HFF-Myc (cell line): ENCODE measurements around the gene ASB18.

Source experiments
- DNase-seq: peaks from one replicate; pipeline ENCODE4 v3.0.0-alpha.2; 2011; ENCODE audit warnings: low read depth; ENCODE audit errors: extremely low read depth
- H3K4me3 ChIP-seq: replicated peaks from 2 replicates; pipeline ENCODE4 v1.5.1; 2011; ENCODE audit warnings: low read depth, mild to moderate bottlenecking, control low read depth, low read length
- TF ChIP-seq, protein P1 (sequence below): IDR thresholded peaks from 2 replicates; pipeline ENCODE4 v1.5.1; 2012; ENCODE audit warnings: mild to moderate bottlenecking, low read depth, low read length, control low read depth; ENCODE audit errors: missing control alignments

Gene ASB18

DNA sequence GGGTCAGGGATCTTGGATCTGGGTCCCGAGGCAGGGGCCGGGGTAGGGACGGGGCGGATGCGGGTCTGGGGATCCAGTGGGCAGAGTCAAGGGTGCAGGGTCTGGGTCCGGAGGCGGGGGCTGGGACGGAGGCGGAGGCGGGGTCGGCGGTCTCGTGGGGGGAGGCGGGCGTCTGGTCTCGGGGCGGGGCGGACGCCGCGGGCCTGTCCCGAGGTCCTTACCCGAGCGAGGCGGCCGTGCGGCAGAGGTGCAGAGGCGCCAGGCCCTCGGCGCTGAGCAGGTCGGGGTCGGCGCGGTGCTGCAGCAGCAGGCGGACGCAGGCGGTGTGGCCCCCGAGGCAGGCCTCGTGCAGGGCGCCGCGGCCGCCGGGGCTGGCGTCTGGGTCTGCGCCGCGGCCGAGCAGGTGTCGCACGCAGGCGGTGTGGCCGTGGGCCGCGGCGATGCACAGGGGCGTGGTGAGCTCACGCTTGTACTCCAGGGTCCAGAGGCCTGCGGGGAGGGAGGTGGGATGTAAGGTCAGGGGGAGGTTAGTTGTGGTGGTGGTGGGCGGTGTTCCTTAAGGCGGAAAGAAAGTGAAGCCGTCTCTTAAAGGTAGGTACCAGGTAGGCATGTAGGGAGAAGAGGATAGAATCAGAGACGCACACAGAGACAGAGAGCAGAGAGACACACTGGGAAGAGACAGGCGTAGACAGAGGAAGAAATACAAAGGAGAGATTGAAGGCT, 26.6 kb downstream of the ASB18 start:
- DNase-seq = no peak
- TF ChIP-seq, protein P1, sequence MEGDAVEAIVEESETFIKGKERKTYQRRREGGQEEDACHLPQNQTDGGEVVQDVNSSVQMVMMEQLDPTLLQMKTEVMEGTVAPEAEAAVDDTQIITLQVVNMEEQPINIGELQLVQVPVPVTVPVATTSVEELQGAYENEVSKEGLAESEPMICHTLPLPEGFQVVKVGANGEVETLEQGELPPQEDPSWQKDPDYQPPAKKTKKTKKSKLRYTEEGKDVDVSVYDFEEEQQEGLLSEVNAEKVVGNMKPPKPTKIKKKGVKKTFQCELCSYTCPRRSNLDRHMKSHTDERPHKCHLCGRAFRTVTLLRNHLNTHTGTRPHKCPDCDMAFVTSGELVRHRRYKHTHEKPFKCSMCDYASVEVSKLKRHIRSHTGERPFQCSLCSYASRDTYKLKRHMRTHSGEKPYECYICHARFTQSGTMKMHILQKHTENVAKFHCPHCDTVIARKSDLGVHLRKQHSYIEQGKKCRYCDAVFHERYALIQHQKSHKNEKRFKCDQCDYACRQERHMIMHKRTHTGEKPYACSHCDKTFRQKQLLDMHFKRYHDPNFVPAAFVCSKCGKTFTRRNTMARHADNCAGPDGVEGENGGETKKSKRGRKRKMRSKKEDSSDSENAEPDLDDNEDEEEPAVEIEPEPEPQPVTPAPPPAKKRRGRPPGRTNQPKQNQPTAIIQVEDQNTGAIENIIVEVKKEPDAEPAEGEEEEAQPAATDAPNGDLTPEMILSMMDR = no peak
- H3K4me3 ChIP-seq = no peak overlapping the region

DNA sequence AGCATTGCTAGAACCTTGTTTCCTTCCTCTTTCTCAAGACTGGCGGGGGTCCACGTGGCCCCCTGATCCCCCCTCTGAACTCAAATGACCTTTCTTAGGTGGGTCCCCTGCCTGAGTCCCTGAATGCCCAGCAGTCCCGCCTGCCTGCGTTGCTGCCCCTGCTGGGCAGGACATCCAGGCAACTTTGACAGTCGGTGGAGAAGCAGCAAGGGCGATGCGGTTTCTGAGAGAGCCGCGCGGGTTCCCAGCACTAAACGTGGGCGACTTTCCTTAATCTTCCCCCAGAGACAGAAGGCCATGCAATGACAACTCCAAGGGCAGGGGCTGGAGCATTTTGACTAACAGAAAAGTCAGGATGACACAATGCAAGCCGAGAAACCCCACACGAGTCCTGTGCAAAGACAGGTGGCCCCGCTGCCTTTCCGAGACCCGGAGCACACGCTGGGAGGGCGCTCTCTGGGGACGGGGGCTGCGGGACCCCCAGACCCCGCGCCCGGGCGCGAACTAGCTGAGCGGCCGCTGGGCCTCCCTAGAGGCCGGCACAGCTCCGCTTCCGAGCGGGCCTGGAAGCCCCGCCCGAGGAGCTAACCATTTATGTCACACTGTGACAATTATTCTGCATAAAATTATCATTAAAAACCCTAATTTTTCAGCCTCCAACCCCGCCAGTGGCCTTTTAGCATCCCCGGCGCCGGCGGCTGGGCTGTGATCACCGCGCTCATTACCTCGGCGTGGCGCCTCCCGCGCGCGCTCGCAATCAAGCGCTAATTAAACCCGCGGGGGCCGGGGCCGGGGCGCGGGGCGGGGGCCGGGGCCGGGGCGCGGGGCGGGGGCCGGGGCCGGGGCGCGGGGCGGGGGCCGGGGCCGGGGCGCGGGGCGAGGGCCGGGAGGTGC, 27.4 kb downstream of the ASB18 start:
- DNase-seq = no peak
- TF ChIP-seq, protein P1 = no peak
- H3K4me3 ChIP-seq = no peak overlapping the region

- TF ChIP-seq, protein P1 = no peak
- H3K4me3 ChIP-seq = no peak overlapping the region
- DNase-seq = no peak
Measured at GRCh38 chr2:236229186-236229585, 35.0 kb downstream of the ASB18 start.

- DNase-seq = no peak
- H3K4me3 ChIP-seq = no peak overlapping the region
- TF ChIP-seq, protein P1 = no peak
Measured at GRCh38 chr2:236223675-236224074, 40.5 kb downstream of the ASB18 start.

DNA sequence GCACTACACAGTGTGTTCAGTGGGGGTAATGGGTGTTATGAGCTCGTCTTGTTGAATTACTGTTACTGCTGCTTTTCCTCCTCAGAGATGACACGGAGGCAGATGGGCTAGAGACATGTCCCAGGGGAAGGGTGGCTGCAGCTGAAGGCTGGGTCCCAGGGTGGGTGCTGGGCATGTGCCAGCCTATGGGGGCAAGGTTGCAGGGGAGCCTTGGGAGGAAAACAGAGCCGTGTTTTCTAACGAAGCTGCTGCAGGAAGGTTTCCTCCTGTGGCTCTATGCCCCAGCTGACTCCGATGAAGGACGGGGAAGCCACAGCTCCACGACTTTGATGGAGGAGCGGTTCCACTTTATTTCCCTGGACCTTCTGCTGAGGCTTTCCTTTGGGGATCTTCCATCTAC, 42.4 kb downstream of the ASB18 start:
- TF ChIP-seq, protein P1 = no peak
- DNase-seq = no peak
- H3K4me3 ChIP-seq = no peak overlapping the region

GRCh38 chr2:236219411-236219810, 44.8 kb downstream of the ASB18 start:
- H3K4me3 ChIP-seq = no peak overlapping the region
- no peak for DNase-seq
- TF ChIP-seq, protein P1 = no peak
